GM20431 (cell line): Measurements from ENCODE around the gene ANKRD13D.

Source experiments
- in situ Hi-C: fragments of 300-500 bp; cut with MseI, MboI; formaldehyde crosslinking; loops from one replicate; pipeline ENCODE4 v1.15.0; 2020; ENCODE audit warnings: low sequenced_read_pairs; ENCODE audit not compliant: unreplicated experiment

The ANKRD13D gene

DNA sequence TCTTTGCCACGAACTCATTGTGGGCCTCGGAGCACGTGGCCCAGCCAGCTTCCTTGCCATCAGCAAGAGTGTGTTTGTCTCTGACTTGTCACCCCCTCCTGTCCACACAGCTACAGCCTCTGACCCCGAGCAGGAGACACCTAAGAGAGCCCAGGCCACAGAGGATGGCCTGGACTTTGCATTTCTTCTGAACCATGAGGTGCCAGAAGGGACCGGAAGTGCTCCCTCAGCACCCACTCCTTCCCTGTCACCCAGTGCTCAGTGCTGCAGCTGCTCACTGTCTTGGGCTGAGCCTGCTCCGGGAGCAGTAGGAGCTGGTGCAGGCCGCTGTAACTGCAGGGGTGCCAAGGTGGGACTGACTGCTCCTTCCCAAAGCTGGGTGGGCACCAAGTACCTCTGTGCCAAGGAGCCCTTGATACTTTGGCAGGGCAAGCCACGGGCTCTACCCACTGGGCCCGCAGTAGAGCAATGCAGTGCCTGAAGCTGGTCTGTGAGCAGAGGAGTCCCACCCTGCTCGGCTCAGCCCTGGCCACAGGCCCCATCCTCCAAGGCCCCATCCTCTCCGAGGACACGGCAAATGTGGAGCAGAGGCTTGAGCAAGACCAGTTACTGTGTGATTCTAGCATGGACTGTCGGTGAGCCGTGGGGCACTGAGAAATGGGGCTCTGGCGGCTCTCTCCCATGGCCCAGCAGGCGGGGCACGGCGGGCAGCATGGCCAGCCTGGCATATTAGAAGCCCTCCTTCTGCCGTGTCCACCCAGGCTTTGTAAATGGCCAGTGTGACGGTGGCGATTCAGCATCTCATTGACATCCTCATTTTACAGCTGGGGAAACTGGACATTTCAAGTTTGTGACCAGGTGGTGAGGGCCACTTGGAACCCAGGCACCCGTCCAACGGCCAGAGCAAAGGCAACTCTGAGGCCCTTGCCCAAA is 16.5 kb upstream of the ANKRD13D start:
- in situ Hi-C loops, result no loop called here

DNA sequence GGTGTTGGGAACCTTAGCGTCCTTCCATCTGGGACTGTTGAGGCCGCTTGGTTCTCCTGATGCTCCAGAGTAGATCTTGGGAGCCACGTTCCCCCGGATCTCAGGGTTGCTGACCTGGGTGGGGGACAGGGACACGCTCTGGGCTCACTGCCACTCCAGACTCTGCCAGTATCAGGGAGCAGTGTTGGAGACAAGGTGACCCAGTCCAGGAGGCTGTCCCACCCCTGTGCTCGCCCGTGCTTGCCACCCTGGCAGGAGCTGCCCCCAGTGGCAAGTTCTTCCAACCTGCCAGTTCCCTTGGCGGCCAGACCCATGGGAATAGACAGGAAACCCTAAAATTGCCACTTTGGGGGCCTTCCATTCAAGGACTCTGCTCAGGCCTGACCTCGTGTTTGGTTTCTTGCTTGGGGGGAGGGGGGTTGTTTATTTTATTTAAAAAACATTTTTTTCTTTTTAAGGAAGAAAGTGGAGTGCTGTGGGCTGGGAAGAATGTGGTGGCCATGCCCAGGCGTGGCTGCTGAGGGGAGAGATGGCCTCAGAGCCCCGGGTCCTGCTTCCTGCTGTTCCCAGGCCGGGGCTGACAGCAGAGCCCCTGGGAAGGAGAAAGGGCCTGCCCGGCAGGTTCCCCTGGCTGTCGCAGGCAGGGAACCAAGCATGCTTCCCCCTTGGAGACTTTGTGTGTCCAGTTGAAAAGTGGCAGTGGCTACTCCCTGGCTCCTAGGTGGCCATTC is 15.7 kb upstream of the ANKRD13D start:
- in situ Hi-C loops, result no loop called here

DNA sequence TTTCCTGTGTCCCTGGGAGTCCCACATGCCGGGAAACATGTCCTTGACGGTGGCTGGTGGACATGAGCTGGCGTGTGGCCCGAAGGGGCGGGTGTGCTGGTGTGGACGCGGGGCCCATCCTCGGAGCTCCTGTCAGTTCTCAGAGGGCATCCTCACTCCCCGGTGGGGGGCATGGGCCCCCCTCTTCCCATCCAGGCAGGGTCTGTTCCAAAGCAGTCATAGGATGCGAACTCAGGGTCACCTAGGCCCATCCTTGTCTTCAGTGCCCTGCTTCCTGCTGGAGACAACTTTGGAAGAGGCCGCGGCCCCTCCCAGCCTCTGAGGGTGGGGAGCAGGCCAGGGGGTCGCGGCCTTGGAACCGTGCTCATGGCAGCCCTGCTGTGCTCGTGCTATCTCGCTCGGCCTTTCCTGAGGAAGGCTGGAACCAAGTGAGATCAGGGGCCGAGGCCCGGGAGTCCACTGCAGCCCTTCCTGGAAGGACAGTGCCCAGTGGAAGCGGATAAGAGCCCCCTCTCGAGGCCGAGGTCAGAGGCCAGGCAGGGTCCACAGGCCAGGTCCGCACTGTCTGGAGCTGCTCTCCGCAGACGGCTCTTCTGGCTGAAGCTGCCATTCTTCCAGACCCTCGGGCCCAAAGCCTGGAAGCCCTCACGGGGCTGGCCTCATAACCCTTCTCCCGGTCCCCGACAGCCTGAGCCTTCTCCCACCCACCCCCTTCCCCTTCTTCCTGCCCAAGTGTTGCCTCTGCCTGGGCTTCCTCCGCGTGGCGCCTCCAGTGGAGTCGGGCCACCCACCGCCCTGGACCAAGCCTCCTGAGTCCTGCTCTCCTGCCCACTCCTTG is 14.1 kb upstream of the ANKRD13D start:
- in situ Hi-C loops, result no loop called here

DNA sequence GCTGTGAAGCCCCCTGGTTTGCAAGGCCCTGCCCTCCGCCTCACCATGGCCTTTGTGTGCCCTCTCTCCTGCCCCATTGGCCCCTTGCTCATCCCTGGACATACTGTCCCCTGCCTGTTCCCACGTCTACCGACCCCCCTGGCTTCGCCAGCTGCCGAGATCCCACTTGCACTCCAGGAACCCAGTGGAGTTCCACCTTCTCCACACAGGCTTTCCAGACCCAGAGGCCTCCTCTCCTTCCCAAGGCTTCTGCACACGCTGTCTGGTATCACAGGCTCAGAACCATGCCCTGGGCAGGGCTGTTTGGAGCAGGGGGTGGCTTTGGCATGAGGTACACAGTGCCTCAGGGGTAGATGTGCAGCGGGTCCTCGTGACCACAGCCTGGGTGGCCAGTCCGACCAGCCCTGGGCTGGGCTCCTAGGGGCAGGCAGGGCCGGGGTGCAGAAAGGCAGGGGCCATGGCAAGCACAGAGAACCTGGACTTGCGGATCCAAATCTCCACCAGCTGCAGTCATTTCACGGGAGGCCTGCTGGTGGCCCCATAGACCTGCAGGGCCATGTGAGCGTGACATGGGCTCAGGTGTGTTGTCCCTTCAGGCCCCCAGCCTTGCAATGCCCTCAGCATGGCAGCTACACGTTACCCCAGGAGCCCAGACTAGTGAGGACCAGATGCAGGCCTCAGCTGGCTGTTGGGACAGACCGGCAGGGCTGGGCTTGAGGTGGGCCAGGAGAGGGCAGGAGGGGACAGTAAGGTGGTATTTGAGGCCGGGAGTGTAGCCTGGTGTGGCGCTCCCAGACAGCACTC is 13.3 kb upstream of the ANKRD13D start:
- in situ Hi-C loops, result no loop called here

DNA sequence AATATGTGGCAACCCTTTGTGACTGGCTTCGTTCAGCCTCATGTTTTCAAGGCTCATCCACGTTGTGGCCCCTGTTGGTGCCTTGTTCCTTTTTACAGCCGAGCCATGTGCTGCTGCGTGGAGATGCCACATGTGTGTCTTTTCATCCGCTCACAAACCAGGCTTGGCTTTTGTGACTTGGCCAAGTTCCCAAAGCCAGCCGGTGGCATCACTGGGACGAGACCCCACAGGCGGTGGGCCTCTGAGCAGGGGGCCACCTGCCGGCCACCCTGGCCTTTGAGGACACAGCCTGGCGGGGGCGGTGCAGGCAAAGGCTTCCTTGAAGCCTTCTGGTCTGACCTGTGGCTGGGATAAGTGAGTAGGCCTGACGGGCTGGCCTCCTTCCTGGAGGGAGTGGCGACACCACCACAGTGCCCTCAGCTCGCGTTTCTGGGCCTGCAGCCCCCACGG is 12.3 kb upstream of the ANKRD13D start:
- in situ Hi-C loops, result no loop called here

DNA sequence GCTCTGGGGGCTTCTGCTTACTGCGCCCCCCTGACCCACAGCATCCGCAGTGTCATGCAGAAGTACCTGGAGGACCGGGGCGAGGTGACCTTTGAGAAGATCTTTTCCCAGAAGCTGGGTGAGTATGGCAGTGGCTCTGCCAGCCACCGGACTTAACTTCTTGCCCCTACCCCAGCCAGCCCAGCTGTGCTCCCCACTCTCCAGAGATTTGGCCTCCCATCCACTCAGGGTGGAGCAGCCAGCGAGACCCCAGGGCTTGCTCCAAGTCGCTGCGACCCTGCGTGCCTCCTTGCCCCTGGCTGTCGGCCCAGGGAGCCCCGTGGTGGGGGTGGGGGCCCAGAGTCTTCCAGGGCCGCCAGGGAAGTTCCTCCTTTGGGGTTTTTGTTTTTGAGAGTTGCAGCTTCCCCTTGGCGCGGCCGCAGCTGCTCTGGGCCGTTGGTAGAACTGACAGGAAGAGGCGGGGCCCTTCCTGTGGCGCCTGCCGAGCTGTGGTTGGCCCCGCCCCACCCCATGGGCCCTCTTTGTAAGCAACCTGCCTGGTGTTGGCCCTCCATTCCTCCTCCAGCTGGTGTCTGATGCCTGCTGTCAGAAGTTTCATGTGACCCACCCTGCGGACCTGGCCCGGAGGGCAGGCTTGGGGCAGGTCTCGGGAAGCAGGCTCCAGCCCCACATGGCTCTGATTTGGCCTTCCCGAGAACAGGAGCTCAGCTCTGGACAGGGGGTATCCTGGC is 11.7 kb upstream of the ANKRD13D start:
- in situ Hi-C loops, result no loop called here

DNA sequence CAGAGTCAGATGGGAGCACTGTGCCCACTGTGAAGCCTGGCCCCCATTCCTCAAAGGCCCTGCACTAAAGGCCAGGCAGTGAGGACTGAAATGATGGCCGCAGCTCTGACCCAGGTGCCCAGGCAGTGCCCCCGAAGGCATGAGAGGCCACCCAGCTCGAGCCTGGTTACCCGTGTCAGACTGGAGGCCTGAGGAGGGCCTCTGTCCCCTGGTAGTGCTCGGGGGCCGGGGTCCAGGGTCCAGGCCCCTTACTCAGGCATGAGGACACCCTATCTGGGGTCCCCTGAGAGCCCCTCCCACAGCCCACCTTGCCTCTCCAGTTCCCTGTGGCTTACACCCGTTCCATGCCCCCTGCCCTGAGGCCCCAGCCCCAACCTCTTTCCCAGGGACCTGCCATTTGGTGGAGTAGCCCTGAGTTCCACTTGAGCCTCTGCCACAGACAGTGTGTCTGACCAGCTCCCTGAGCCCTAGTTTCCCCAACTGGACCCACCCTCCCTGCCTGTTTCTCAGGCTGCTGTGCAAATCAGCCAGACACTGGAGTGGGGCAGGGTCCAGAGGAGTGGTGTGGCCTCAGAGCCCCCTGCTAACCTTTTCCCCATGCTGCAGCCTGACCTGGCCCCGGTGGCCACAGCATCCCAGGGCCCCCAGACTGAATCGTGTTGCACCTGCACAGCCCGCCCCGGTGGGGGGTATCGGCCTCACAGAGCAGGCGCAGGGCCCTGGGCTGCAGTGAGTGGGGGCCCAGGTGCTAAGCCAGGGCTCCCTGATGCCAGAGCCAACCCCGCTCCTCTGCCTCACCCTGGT is 10.8 kb upstream of the ANKRD13D start:
- in situ Hi-C loops, result no loop called here

DNA sequence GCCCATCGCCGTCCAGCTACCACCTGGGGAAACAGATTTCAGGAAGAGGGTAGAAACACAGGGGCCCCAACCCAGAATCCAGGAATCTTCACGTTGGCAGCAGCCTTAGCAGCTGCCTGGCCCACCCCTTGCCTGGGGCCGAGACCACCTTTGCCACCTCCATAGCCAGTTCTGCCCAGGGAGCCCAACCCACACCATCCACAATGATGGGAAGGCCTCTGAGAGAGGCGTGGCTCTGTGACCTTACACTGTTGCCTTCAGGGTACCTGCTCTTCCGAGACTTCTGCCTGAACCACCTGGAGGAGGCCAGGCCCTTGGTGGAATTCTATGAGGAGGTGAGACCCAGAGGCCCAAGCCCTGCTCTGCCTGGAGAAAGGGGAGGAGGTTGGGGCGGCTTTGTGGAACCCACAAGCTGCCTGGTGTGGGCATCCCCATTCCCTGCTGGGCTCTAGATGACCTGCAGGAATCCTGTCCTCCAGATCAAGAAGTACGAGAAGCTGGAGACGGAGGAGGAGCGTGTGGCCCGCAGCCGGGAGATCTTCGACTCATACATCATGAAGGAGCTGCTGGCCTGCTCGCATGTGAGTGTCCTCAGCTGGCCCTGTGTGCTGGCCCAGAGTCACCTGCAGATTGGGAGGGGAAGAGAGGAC is 10.0 kb upstream of the ANKRD13D start:
- in situ Hi-C loops, result no loop called here

DNA sequence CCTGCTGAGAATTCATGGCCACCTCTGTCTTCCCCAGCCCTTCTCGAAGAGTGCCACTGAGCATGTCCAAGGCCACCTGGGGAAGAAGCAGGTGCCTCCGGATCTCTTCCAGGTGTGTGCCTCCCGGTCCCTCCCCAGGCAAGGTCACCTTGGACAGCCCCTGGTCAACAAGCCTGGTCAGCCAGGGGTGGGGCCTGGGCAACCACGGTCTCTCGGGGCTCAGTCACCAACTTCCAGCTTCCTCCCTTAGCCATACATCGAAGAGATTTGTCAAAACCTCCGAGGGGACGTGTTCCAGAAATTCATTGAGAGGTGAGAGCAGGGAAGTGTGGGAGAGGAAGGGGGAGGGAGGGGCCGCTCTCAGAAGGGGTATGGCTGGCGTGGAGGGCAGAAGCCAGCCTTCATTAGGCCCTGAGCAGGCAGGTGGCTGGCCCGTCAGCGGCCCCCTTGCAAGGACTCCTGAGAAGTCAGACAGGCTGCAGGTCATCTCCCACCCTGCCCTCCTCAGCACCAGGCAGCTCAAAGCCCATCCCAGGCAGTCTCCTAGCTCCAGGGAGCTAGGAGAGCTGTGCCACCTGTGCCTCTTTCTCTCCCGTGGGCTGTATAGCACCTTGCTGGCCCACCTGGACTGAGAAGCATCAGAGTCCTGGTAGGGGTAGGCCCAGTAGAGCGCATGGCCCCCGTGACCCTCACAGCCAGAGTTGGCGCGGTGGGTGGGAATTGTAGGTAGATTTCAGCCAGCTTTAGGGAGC is 9.3 kb upstream of the ANKRD13D start:
- in situ Hi-C loops, result no loop called here

DNA sequence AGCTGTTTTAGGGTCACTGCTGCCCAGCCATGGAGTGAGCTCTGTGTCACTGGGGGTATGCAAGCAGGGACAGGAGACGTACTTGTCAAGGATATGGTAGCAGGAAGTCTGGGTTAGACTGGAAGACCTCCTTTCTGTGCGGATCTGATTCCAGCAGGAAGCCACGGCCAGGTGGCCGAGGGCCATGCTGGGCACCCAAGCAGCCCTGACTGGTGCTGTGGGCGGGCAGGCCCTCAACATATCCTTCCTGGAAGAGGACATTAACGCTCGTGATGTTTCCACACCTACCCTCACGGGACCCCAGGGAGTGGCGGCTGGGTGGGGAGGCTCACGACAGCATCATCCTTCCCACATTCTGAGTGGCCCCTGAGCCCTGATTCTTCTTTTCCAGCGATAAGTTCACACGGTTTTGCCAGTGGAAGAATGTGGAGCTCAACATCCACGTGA is 8.7 kb upstream of the ANKRD13D start:
- in situ Hi-C loops, result no loop called here

DNA sequence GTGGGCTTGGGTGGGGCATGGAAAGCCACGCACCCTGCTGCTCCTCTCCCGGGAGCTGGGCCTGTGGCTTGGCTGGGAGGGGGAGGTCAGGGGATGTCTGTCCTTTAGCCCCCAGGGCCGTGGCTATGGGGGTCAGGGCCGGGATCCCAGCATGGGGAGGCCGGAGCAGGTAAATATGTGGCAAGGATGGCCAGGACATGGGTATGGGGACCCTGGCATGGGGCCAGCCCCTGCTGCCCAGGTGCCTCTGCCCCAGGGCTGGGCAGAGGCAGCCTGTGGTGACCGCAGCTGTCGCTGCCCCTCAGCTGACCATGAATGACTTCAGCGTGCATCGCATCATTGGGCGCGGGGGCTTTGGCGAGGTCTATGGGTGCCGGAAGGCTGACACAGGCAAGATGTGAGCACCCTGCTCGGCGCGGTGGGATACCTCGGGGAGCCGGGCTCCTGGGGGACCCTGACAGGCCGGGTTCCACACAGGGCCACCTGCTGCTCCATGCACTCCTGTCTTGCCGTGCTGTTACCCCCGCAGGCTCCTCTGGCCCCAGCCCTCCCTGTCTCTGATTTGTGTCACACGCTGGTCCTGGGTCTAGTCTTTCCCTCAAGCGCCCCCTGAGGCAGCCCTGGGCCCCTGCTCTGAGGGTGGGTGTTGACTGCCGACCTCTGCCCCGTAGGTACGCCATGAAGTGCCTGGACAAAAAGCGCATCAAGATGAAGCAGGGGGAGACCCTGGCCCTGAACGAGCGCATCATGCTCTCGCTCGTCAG is 8.1 kb upstream of the ANKRD13D start:
- in situ Hi-C loops, result no loop called here

DNA sequence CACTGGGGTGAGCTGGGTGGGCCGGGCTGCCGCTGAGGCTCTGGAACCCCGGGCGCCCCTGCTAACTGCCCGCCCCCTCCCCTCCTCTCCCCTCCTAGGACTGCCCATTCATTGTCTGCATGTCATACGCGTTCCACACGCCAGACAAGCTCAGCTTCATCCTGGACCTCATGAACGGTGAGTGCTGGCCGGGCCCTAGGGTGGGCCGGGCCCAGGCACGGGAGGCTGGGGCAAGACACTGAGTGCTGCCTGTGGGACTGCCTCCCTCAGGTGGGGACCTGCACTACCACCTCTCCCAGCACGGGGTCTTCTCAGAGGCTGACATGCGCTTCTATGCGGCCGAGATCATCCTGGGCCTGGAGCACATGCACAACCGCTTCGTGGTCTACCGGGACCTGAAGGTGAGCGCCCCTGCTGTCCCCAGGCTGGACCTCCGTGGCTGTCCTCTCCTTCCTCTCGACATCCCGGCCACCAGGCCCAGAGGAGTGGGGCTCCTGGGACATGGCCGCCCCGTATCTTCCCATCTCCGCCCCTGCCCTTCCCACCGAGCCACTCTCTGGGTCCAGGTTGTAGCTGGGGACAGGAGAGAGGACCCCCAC is 7.5 kb upstream of the ANKRD13D start:
- in situ Hi-C loops, result no loop called here

DNA sequence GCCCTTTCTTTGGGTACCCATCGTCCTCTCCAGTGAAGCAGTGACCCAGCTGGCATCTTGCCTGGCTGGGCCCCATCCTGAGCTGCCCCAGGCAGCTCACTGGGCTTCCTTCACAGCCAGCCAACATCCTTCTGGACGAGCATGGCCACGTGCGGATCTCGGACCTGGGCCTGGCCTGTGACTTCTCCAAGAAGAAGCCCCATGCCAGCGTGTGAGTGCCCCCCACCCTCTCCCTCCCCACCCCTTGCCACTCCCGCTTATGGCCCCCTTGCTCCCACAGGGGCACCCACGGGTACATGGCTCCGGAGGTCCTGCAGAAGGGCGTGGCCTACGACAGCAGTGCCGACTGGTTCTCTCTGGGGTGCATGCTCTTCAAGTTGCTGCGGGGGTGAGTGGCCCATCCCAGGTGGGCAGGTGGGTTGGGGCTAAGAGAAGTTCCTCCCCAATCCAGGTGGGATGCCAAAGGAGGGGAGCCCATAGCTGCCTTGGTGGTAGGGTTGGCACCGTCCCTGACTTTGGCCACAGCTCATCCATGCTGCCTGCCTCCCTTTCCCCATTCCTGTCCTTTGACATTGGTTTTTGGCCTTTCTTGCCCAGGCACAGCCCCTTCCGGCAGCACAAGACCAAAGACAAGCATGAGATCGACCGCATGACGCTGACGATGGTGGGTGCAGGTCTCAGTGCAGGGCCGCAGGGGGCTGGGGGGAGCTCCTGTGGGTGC is 6.8 kb upstream of the ANKRD13D start:
- in situ Hi-C loops, result no loop called here

DNA sequence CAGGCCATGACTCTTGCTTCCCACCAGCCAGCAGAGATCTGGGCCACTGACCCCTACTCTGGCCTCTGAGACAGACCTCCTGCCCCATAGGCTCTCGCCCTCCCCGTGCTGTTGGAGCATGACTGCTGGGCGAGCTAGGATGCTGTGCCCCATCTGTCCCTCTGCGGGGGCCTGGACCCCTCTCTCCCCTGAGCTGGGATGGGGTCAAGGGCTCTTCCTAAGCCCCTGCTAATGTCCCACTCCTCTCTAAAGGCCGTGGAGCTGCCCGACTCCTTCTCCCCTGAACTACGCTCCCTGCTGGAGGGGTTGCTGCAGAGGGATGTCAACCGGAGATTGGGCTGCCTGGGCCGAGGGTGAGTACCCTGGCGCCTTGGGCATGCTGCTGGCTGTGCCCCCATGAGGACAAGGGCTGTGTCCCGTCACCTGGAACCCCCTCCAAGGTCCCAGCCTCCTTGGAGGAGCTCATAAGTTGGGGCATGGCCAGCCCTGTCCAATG is 6.2 kb upstream of the ANKRD13D start:
- in situ Hi-C loops, result no loop called here

DNA sequence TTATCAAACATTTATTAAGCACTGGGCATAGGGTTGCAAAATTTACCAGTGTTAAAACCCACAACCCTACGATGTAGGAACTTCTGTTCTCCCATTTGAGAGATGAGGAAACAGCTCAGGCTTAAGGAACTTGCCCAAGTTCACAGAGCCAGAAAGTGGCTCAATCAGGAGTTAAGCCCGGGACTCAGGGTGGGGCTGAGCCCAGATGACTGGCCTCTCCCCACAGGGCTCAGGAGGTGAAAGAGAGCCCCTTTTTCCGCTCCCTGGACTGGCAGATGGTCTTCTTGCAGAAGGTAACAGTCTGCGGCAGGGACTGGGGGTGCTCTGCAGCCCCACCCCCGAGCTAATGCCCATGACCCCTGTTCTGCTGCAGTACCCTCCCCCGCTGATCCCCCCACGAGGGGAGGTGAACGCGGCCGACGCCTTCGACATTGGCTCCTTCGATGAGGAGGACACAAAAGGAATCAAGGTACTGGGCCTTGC is 5.6 kb upstream of the ANKRD13D start:
- in situ Hi-C loops, result no loop called here
